Right hindlimb (tissue), 1 donor: ENCODE results near the gene UCP1.

Source experiments
- DNase-seq: peaks from one replicate; pipeline ENCODE4 v3.0.0-alpha.2; 2018

UCP1 gene, protein sequence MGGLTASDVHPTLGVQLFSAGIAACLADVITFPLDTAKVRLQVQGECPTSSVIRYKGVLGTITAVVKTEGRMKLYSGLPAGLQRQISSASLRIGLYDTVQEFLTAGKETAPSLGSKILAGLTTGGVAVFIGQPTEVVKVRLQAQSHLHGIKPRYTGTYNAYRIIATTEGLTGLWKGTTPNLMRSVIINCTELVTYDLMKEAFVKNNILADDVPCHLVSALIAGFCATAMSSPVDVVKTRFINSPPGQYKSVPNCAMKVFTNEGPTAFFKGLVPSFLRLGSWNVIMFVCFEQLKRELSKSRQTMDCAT

DNA sequence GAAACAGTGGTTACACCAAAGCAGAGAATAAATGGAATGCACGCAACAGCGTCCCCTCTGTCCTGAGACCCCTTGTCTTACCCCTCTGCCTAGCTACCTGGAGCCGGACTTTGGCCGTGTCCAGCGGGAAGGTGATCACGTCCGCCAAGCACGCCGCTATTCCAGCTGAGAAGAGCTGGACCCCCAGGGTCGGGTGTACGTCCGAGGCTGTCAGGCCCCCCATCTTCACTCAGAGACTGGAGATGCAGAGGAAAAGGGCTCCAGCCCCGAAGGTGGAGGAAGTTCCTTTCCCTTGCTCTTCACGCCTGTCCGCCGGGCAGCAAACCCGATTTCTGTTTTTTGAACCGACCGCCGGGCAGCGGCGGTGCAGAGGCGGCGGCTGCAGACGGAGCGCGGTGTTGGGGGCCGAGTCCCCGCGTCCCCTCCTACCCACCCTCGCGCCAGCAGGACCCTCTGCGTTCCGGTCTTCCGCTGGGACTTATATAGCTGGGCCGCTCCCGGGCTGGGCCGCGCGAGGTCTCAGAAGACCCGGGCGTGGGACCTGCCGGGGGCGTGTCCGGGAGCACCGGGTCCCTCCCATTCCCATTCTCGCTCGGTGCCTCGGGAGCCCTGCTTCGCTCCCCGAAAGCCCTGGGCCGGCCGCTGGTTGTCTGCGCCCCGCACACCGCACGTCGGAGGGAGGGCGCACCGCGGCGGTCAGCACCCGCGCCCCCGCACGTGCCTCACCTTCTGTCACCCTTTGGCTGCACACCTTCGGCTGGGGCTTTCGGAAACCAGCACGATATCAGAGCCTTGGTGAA lies at the start of gene UCP1:
Gene UCP1, minus strand, starts transcription at position 455 of the 800 bp plus-strand sequence. Its CDS starts 232 bp downstream, at position 223.
- peak; percentile 27 for DNase-seq

DNA sequence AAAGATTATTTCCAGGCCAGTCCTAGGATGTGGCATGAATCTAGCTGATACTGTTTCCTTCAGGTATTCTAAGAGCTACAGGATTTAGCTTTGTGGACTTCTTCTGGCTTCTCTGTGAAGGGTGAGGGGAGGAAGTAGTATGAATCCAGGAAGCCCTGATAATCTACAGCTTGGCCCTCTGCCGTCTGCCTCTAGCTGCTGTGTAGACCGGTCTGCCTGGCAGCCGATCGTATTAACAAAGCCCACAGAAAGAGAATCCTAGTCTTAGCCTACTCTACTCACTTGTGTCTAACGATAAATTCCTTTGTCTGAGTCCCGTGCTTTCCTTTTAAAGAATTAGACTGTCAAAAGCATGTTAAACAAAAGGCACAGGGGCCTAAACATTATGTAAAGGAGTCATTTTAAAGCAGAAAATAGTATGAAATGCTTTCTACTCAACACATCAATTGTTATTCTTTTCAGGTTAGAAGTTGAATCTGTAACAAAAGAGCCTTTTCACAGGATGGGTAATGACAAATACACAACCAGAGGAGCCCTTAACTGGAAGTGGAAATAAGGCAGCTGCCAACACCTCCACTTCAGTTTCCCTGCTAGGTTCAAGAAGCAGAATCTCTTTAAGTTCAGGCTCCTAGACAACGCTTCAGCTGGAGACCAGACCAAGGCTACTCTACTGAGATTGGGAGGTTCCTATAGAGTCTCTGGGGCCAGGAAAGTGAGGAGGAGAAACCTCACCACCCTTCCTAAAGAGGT lies 48.9 kb upstream of the UCP1 start:
- DNase-seq = no peak

DNA sequence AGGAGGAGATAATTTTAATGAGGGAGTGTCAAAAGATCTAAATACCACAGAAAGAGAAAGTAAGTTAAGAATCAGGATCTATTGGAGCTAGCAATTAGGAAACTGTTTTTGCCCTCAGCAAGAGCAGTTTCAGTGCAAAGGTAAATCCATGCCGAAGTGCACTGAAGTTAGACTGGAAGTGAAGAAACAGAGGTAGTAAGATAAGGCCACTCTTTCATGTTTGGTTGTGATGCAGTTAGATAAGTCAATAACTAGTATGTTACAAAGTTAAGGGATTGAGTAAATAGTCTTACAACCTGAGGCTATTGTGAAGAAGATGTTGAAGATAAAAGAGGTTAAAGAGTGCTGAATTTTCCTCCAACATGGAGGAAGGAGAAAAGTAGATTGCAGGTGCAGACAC lies 46.7 kb upstream of the UCP1 start:
- no peak for DNase-seq

DNA sequence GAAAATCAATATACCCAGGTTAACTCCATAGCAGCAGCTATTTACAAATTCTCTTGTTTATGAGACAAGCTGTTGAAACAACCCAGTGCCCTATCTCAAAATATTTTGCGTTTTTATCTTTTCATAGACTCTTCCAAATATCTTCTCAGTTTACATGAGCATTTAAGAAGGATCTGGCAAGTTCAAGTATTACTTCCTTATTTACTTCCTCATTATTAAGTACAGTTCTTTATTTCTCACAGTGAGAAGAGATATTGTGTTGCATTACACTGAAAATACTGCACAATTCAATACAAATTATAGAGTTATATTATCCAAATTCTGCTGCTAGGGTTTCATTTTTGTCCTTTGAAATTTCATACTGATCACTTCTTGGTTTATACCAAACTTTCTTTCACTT lies 43.6 kb upstream of the UCP1 start:
- no peak for DNase-seq

DNA sequence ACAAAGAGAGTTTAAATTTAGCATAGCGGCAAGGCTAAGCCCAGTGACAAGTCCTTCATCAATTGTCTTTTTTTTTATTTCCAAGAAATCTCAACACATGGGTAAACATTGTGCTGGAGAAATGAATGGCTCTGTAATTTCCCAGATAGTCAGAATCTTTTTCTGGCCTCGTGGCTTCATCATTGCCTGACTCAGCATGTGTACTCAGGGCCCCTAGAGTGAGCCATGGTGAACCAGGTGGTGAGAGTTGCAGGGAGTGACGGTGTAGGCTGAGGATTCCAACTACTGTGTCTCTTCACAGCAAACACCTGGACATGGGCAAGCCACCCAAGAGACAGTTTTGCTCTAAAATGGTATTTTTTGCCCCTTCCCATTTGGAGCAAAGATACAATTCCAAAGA lies 43.1 kb upstream of the UCP1 start:
- no peak for DNase-seq

DNA sequence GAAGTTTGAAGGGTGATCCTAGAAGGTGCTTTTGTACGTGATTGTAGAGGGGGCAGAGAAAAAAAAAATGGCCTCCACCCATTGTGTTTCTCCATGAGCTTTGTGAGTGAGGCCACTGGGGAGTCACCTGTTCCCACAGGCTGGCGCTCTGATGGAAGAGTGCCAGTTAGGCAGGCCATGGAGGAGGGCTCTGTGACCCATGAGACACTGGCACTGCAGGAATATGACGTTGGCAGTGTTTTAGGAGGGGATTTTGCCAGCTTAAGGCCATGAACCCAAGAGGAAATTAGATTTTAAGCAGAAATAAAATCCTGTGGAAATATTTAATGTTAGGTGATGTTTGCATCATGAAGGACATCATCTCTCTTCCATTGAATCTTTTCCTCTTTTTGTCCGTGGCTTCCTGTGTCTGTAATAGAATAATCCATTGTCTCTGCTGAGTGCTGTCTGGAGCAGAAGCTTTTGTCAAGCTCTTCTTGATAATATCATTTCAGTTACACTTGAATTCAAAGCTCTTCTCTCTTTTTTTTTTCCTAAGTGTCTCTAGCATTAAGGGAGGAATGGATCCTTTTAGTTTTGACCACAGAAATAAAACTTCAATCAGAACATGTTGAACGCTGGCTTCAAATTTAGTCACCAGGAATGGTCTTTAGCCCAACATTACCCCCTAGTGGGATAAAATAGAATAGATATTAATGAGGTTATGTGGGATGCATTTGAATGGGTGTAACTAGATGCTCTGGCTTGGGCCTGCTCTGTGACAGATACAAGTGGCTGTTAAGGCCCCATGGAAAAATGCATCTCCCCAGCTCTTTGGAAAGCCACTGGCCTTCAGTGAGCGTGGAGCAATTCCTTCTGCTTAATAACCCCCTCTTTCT lies 41.0 kb upstream of the UCP1 start:
- no peak for DNase-seq

DNA sequence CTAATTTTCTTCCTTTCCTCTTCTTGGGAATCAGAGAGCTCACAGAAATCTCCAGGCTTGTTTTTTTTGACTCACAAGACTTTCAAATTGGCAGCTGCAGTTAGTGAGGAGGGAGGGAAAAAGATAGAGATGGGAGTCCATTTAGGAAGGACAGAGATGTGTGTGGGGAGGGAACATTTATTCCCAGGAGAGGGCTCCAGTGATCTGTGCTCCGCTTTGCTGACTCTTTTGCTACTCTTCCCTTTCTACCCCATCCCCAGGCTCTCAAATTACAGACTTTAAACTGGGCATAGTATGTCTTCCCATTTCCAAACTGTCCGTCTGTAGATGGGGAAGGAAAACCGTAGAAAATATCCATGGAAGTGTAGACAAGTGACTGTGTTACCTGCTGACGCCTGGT lies 39.1 kb upstream of the UCP1 start:
- DNase-seq = no peak

DNA sequence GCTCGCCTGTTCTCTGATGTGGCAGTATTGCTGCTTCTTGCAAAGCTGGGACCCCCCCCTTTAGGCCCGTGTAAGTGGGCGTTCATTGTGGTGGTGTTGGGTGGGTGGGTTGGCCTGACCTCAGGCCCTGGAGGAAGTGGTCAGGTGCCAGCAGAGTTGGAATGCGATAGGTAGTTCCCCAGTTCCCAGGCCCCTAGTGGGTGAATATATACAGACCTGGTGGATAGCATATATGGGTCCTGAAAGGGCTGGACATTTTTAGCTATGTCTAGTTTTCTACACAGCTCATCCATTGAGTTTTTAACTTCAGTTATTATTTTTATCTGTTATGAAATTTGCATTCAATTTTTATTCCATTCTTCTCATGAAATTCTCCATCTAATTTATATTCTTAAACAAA lies 35.8 kb upstream of the UCP1 start:
- DNase-seq = no peak

DNA sequence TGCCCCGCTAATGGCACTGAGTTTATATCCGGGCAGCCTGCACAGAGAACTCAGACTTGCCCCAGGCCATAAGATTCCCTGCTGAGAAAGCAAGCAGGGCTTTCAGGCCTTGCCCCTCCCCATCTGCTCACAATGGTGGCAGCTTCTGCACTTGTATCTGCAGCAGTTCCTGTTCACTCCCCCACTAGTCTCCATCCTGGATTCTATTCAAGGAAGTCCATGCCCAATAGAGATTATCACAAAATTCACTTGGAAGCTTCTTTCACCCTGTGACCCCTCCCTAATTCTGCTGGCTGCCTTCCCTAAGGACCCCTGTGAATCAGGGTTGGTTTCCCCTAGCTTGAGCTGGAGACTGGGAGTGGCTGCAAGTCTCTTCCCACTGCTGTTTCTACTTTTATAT lies 34.5 kb upstream of the UCP1 start:
- DNase-seq = no peak

DNA sequence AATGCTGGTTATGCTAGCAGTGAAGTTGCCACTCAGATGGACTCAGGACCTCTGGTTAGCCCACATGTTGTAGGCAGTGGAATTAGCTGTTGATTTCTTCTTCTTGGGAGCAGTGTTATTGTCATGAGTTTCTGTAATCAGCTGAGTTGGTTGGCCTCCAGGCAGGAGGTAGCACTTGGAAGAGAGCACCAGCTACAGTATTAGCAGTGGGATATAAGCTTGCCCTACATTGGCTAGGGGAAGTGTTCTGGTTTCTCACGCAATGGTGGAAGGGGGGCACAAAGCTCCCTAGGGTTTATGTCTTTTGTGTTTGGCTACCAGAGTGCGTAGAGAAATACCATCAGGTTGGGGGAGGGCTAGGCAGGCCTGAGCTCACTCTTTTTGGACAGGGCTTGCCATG lies 34.0 kb upstream of the UCP1 start:
- DNase-seq = no peak

DNA sequence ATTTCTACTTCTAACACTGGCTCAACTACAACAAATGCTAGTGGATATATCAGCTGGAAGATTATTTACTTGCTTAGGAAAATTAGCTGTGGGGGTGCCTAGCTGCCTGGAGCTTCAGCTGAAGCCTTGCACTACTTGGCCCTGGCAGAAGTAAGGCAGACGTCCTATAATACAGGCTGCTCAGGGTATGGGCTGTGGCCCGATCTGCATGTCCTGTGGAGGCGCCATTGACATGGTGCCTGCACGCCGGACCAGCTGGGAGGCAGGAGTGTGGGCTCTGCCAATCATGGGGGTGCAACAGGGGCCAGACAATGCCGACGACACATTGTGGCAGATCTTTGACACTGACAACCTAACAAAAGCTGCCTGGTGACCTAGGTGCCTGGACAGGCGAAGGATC lies 31.6 kb upstream of the UCP1 start:
- no peak for DNase-seq

DNA sequence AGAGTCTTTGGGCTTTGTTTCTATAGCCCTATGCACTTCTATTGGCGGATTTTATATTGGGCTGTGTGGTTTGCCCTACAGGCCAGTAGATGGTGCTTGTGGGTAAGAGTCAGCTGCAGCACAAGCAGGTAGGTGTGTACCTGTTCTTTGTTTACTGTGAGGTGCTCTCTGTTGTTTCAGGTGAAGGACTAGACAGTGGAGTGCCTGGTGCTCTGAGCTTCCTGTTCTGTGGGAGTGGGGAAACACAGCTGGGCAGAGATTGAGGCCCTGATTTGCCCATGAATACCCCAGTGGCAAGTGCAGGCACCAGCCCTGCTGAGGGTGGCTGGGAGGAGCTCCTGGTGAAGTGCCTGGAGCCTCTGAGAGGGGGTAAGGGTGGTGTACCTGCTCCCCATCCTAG lies 26.3 kb upstream of the UCP1 start:
- DNase-seq = no peak

DNA sequence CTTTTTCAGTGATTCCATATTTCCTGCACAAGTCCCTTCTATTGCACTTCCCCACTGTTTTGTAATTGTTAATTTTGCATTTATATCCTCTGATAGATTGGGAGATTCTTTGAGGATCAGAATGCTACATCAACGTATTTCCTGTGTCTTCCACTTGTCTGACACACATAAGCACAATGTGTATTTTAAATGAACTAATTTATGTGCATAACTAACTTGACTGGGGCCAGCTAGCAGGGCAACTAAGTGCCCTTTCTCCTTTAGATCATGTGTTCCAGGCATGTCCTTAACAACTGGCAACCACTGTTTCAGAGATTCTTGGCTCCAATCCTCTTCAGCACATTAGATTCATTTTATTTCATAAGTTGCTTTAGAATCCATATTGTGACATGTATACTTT lies 15.7 kb upstream of the UCP1 start:
- no peak for DNase-seq

DNA sequence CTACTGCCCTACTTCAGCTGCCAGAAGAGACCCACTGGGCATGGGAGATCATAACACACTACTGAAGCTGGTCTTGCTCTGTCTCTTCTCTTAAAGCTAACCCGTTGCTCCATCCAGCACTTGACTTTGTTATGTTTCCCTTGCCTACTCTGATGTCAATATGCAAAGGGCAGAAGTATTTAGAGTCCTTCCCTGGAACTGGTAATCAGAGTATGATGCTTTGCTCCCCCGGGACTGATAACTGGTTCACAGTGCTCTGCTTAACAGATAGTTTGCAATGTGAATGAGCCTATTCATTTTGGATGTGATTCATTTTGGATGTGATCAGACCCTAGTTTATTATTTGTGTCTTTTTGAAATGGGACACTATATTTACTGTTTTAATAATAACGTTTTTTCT lies 12.3 kb upstream of the UCP1 start:
- no peak for DNase-seq

DNA sequence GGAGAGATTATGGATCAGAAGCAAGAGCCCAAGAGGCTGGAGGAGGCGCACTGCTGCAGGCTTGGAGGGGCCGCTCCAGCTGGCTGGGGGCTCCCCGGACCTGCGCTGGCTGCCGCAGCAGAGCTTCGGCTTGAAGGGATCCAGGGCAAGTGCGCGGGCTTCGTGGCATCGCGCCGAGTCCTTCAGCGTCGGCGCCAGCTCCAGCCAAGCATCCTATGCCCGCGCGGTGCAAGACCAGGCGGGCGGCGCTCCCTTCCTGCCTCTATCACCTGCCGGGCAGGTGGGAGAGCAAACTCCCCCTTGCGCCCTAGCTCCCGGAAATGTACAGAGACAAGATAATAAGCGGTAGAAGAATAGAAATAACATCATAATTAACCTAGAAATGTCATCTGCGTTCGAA lies 10.5 kb upstream of the UCP1 start:
- no peak for DNase-seq

DNA sequence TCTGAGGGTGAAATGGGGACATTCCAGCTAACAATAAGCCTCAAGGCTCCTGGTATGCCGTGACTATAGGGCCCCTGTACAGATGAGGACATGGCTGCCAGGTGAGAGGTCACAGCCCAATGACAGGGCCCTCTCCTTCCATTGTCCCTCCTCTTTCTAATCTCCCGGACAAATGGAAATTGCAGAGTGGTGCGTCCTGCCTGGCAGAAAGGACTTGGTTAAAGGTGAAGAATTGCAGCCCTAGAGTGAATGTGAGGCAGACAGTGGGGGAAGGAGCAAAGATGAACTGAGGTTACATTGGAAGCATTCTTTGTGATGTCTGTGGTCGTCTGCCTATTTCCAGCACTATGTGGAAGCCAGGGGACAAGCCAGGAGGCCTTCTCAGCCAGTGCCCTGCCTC lies 6.7 kb upstream of the UCP1 start:
- DNase-seq = no peak

DNA sequence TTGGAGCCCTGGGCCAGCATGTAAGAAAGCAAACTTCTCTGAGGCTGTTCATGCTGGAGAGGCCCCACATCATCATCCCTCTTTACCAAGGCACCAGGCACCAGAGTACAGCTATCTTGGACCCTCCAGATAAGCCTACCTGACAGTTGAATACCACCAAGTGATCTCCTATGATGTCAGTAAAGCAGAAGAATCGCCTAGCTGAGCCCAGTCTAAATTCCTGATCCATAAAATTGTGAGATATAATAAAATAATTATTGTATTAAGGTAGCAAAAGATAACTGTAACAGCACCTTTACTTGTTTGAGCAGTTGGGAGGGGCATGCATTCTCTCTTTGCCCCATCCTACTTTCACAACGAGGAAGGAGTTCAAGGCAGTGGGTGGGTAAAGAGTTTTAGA lies 2.9 kb upstream of the UCP1 start:
- no peak for DNase-seq

DNA sequence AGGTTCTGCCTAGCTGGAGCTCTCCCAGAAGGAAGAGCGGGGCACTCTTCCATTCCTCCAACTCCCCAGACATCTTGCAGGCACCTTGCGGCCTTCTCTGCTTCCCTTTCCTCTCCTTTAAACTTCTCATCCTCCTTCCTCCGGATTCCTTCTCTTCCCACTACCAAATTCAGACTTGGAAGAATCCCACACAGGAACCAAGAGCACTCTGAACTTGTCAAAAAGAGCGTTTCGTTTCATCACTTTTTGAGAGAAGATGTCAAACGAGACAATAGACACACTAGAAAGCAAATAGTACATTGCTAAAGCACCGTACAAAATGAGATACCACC lies 512 bp upstream of the UCP1 start:
- DNase-seq = no peak

DNA sequence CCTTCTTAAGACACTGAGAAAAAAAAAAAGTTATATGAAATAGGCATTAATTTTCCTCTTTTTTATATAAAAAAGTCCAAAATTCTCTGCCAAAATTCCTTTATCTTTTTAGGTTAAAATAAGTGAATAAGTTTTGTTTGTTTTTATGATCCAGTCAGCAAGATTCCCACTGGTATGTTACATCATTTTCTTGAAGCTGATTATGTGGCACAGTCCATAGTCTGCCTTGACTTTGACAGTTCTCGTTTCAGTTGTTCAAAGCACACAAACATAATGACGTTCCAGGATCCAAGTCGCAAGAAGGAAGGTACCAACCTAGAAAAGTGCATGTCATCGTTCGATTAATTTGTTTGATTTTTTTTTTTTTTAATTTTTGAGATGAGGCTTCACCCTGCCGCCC lies 9.1 kb downstream of the UCP1 start:
- no peak for DNase-seq

DNA sequence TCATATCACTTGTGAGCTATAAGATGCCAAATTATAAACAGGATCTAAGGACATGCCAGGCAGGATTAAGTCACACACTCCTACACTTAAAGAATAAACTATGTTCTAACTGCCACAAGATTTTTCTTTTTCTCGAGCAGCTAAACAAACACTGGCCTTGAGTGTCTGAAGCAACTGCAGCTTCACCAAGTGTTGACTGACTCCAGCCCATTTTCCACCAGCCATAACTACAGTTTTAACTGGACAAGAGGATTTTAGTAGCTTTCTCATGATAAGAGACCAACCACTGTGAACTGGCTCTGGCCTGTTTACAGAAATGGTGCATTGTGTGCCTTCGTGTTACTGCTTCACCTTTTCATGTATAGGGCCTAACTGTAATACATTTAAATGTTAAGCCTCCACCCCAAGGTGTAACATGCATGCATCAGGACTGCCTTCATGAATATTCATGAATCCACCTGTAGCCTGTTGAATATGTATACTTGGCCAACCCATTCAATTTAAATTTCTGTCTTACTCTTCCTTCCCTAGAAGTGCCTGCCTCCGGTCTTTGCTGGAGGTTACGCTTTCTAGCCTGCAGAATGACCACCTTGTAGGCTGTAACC lies 10.8 kb downstream of the UCP1 start:
- no peak for DNase-seq

DNA sequence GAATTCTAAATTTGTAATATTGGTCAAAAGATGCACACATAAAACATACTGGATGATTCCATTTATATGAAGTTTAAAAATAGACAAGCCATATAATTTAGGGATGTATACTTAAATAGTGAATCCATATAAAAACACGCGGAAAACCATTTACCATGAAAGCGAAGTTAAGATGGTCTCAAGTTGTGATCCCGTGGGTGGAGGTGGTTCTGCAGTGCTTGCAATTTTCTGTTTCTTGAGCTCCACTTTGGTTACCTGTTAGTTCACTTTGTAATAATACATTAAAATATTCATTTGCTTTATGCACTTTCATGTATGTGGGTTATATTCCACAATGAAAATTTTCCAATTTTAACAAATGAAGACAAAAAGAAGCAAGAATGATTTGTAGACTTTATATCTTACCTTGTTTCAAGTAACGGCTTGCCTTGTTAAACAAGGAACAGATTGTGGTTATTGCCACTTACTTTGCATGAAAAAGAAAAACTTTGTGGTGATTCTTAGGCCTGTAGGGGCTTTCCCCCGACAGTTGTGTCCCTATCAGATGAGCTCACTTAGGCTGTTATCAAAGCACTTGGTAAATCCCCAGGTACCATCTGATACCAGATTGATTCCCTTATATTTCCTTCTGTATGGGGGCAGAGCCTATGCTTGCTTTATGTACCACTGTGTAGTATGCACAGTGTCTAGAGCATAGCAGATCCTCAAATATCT lies 12.2 kb downstream of the UCP1 start:
- no peak for DNase-seq

DNA sequence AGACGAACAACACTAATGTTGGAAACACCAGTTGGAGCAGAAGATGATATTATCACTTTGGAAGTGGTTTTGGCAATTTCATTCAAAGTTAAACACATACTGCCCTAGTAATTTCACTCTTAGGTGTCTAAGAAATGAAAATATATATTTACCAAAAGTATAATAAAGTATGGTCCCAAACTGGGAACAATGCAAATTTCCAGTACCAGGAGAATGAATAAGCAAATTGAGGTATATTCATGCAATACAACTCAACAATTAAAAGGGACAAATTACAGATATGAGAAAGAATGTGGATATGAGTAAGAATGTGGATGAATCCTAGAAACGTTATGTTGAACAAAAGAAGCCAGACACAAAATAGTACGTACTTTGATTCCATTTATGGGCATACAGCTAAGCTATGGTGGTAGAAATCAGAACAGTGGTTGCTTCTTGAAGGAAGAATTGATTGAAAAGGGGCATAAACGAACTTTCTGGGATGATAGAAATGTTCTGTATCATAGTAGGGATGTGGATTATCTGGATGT lies 34.7 kb downstream of the UCP1 start:
- DNase-seq = no peak
